ENCODE data around the gene CERK. TPM values are rescaled to one million over a fixed set of nuclear protein-coding genes. Genes with fewer than 3 reads are reported as not detected.
"Not testable (repeated sequence)": the region's sequence is repeated elsewhere in the genome, so short reads cannot be mapped to it uniquely, and the experiment has no call there.

The CERK gene
- polyA plus RNA-seq, 6 donors from 2014 or later: 7.6 to 31.2 (median 19.2) TPM

DNA sequence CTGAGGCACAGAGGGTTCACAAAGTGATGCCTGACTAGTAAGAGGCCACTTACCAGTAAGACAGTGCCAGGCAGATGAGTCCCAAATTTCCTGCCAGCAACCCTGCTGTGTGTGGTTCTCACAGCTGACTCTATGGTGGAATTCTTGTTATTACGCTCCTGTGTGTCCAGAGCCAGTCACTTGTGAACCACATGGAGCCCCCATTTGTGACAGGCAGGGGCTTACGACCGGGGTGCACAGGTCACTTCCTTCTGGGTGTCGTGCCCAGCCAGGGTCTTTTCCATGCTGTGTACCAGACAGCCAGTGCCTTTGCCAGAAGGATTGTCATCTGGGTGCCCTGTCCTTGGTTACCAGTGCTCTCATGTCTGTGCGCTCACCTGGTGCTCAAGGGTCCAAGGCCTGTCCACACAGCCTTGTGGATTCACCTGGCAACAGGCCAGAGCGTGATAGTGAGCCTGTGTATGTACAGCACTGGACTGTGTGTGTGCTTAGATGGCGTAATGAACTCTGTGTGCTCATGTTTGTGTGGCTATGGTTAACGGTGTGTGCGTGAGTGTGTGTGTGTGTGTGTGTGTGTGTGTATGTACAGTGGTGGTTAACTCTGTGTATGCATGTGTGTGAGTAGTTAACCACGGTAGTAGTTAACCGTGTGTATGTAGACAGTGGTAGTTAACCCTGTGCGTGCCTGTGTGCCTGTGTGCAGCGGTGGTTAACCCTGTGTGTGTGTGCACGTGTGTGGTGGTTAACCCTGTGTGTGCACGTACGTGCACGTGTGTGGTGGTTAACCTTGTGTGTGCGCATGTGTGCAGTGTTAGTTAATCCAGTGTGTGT is 99.2 kb downstream of the CERK start:
- ATAC-seq (ENCODE audit: low read depth in 2 of 2): peak; percentile 21 to 40
- Mint-ChIP-seq H3K4me1 (peaks cover 12 to 24% (median 18%) of the 10 kb centered on the region in 3 donors), H3K27me3 (no peaks in the 10 kb centered on the region), H3K27ac (peak overlapping the region; percentile 24 to 92 (median 70)), H3K4me3 (peak overlapping the region in 3 of 8 donors; percentile 27 to 48 (median 37)), H3K9me3 (peaks cover 0 to 7% (median 0%) of the 10 kb centered on the region in 7 donors), H3K36me3 (peaks cover 7 to 12% of the 10 kb centered on the region in 2 donors)
- no peak for DNase-seq

DNA sequence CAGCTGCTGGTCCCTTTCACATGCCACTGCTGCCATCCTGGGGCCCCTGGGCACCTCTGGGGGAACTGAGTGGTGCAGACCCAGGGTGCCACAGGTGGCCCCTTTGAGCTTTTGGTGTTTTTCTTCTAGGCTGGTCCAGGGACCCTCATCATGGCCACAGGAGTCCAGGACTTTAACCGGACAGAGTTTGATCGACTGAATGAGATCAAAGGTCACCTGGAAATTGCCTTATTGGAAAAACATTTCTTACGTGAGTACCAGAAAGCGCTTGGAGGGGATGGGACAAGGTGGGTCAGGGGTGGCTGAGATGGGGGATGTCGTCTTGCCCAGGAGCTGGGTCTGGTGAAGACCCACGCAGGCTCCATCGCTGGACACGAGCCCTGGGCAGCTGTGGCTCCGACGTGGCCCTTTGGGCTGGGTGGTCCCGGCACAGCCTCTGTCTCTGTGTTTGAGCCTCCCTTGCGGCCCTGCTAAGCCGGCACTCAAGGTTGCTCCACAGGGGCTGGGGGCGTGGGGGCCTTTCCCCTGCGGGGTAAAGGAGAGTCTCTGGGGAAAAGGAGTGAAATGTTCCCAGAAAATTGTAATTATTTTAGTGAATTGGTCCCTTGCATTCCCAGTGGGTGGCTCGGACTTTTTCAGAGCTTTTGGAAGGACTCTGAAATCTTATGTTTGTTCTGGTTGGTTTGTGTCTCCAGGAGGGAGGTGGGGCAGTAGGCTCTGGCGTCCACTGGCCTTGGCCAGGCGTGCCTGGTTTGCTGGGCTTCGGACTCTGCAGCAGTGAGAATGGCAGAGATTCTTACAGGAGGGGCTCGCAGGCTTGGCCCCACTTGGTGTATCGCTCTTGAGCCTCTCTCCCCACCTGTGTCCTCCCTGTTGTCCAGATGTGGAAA is 100.1 kb downstream of the CERK start:
- ATAC-seq (ENCODE audit: low read depth in 2 of 2) (no peak), DNase-seq (no peak)
- H3K4me3 Mint-ChIP-seq: peak overlapping the region in 1 of 8 donors; percentile 27
- H3K4me1 Mint-ChIP-seq: peaks cover 12 to 18% (median 18%) of the 10 kb centered on the region in 3 donors
- H3K27ac Mint-ChIP-seq: peak overlapping the region in 4 of 6 donors; percentile 37 to 78 (median 50)
- H3K9me3 Mint-ChIP-seq: peaks cover 0 to 3% (median 0%) of the 10 kb centered on the region in 7 donors
- H3K36me3 Mint-ChIP-seq: peaks cover 1 to 6% of the 10 kb centered on the region in 2 donors
- H3K27me3 Mint-ChIP-seq: no peaks in the 10 kb centered on the region

DNA sequence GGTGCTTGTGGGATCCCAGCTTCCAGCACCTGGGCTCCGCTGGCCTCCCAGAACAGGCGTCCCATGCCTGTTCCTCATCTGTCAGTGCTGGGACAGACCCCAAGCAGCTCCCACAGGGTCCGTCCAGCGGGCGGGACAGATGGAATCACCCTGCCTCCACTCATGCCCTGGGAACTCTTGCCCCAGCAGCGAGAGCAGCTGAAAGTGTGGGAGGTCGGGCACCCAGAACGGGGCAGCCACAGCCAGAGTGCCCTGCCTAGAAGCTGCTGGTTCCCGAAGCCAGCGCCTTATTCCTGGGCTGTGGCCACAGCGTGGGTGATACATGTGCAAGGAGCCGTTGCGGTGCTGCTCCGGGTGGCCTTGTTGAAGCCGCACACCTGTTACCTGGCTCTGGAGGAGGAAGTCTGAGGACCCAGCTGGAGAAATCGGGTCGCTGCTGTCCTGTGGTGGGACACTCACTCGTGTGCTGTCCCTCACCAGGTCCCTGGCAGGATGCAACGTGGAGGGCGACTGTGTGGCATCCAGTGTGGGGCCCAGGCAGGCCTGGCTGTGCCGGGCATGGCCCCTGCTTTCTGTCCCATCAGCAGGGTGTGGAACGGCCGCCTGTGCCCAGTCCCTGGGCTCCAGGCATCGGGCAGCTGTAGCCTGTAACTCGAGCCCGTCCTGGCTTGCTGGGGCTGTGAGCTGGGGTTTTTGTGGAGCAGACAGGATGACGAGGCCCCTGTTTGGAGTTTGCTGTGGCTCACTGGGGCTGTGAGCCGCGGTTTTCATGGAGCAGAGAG is 101.6 kb downstream of the CERK start:
- H3K9me3 Mint-ChIP-seq: no peaks in the 10 kb centered on the region
- H3K36me3 Mint-ChIP-seq: no peaks in the 10 kb centered on the region
- H3K27me3 Mint-ChIP-seq: no peaks in the 10 kb centered on the region
- ATAC-seq (ENCODE audit: low read depth in 2 of 2): no peak
- no peak for DNase-seq
- peaks cover 5 to 13% (median 9%) of the 10 kb centered on the region in 3 donors for H3K4me1 Mint-ChIP-seq
- H3K4me3 Mint-ChIP-seq: no peak overlapping the region
- H3K27ac Mint-ChIP-seq: peak overlapping the region in 1 of 6 donors; percentile 59

DNA sequence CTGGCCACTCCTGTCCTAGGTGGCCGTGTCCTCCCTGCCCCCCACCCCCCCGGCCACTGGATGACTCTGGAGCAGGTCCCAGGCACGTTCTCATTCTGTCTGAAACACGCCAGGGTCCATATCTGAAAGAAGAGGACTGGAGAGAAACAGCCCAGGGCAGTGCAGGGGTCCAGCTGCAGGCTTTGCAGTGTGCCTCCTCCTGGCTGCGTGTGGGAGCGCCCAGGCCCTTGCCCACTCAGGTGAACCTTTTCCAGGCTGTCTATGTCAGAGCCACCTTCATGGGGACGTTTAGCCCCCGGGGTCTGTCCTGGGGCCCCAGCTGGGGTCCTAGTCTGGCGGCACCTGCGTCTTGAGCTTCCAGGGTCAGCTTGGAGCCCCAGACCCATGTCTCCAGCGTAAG is 102.3 kb downstream of the CERK start:
- Mint-ChIP-seq H3K27me3 (no peaks in the 10 kb centered on the region), H3K4me1 (peaks cover 5 to 8% (median 5%) of the 10 kb centered on the region in 3 donors), H3K36me3 (no peaks in the 10 kb centered on the region), H3K27ac (no peak overlapping the region), H3K9me3 (no peaks in the 10 kb centered on the region), H3K4me3 (no peak overlapping the region)
- ATAC-seq (ENCODE audit: low read depth in 2 of 2): peak in 1 of 2 donors; percentile 37
- DNase-seq: no peak

DNA sequence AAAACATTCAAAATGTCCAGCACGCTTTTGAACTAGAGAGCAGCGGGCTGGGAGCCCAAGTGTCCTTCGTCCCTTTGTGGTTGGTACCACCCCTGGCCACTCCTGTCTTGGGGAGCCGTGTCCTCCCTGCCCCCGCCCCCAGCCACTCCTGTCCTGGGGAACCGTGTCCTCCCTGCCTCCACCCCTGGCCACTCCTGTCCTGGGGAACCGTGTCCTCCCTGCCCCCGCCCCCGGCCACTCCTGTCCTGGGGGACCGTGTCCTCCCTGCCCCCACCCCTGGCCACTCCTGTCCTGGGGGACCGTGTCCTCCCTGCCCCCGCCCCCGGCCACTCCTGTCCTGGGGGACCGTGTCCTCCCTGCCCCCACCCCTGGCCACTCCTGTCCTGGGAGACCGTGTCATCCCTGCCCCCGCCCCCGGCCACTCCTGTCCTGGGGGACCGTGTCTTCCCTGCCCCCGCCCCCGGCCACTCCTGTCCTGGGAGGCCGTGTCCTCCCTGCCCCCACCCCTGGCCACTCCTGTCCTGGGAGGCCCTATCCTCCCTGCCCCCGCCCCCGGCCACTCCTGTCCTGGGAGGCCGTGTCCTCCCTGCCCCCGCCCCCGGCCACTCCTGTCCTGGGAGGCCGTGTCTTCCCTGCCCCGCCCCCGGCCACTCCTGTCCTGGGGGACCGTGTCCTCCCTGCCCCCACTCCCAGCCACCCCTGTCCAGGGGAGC is 102.9 kb downstream of the CERK start:
- not testable (repeated sequence) for DNase-seq; H3K4me3 Mint-ChIP-seq; H3K27me3 Mint-ChIP-seq; ATAC-seq (ENCODE audit: low read depth in 2 of 2); H3K4me1 Mint-ChIP-seq; H3K36me3 Mint-ChIP-seq; H3K9me3 Mint-ChIP-seq; H3K27ac Mint-ChIP-seq

Other genes starting within 250 kb of the CERK start
- gene CELSR1, start 200.6 kb downstream of the CERK start, polyA plus RNA-seq (ENCODE audit: low read depth in 6 of 6): 1 to 10 TPM in 5 of 6 donors, under 1 TPM in 1; 0.94 to 3.9 (median 2.1) TPM
- gene GRAMD4, start 117.9 kb downstream of the CERK start, polyA plus RNA-seq (ENCODE audit: low read depth in 6 of 6): 10 to 100 TPM in 1 of 6 donors, 1 to 10 TPM in 5; 4.0 to 12.5 (median 6.9) TPM
- gene TBC1D22A, start 24.4 kb upstream of the CERK start, polyA plus RNA-seq (ENCODE audit: low read depth in 6 of 6): 10 to 100 TPM; 47.2 to 74.5 (median 62.6) TPM